Measurements from ENCODE around the gene NRXN3. TPM values are rescaled to one million over a fixed set of nuclear protein-coding genes. Genes with fewer than 3 reads are reported as not detected.

The NRXN3 gene
- total and polyA plus RNA-seq, 2 experiments from 2014 or later, result 1.0 to 1.8 TPM

DNA sequence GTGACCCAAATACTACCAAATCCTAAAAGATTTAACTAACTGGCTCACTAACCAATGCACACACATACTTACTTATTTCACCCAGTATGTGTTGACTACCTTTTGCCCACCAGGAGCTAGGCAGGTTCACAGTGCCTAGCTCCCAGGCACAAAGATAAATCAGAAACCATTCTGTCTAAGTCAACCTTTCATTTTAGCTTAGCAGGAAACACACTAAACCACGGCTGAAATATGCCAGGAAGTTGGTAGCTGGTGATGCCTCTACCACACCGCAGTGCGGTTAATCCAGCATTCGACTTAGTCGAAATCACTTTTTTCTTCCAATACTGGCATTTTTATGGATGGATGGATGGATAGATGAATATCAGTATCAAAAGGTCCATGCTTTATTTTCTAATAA is 1443.5 kb downstream of the NRXN3 start:
- Histone ChIP-seq H3K4me3 (no peak overlapping the region), H2AFZ (no peak overlapping the region), H3K79me2 (replicated peaks; ENCODE audit: insufficient read depth) (no peaks in the 10 kb centered on the region), H4K20me1 (replicated peaks; ENCODE audit: insufficient read depth) (no peaks in the 10 kb centered on the region), H3K9me2 (ENCODE audit: insufficient read depth) (no peaks in the 10 kb centered on the region), H3F3A (replicated peaks; ENCODE audit: low read depth) (no peaks in the 10 kb centered on the region), H3K4me2 (no peak overlapping the region), H3K4me1 (ENCODE audit: insufficient read depth) (no peaks in the 10 kb centered on the region), H3K27me3 (ENCODE audit: insufficient read depth) (no peaks in the 10 kb centered on the region), H3K27ac (ENCODE audit: low read depth) (no peak overlapping the region), H3K36me3 (ENCODE audit: insufficient read depth) (no peaks in the 10 kb centered on the region)
- DNase-seq (ENCODE audit: low spot score) (no peak), ATAC-seq (no peak)
- Mint-ChIP-seq H3K27me3 (ENCODE audit: insufficient read depth, low read depth, poor library complexity) (no peaks in the 10 kb centered on the region), H3K4me1 (peaks cover 8% of the 10 kb centered on the region; the same call in 2 of the 3 replicates), H3K27ac (no peak overlapping the region), H3K4me3 (no peak overlapping the region), H3K9me3 (no peaks in the 10 kb centered on the region), H3K36me3 (ENCODE audit: low read depth) (no peaks in the 10 kb centered on the region)
- TF ChIP-seq CREB1 (CRISPR knock-in tag; IDR thresholded peaks at IDR 0.05; ENCODE audit: low read depth) (no peak), NANOG (IDR thresholded peaks at IDR 0.05; ENCODE audit: borderline replicate concordance) (no peak), EZH2 (IDR thresholded peaks at IDR 0.05; ENCODE audit: low read depth, unreplicated experiment) (no peak)
- TF ChIP-seq, protein P1, sequence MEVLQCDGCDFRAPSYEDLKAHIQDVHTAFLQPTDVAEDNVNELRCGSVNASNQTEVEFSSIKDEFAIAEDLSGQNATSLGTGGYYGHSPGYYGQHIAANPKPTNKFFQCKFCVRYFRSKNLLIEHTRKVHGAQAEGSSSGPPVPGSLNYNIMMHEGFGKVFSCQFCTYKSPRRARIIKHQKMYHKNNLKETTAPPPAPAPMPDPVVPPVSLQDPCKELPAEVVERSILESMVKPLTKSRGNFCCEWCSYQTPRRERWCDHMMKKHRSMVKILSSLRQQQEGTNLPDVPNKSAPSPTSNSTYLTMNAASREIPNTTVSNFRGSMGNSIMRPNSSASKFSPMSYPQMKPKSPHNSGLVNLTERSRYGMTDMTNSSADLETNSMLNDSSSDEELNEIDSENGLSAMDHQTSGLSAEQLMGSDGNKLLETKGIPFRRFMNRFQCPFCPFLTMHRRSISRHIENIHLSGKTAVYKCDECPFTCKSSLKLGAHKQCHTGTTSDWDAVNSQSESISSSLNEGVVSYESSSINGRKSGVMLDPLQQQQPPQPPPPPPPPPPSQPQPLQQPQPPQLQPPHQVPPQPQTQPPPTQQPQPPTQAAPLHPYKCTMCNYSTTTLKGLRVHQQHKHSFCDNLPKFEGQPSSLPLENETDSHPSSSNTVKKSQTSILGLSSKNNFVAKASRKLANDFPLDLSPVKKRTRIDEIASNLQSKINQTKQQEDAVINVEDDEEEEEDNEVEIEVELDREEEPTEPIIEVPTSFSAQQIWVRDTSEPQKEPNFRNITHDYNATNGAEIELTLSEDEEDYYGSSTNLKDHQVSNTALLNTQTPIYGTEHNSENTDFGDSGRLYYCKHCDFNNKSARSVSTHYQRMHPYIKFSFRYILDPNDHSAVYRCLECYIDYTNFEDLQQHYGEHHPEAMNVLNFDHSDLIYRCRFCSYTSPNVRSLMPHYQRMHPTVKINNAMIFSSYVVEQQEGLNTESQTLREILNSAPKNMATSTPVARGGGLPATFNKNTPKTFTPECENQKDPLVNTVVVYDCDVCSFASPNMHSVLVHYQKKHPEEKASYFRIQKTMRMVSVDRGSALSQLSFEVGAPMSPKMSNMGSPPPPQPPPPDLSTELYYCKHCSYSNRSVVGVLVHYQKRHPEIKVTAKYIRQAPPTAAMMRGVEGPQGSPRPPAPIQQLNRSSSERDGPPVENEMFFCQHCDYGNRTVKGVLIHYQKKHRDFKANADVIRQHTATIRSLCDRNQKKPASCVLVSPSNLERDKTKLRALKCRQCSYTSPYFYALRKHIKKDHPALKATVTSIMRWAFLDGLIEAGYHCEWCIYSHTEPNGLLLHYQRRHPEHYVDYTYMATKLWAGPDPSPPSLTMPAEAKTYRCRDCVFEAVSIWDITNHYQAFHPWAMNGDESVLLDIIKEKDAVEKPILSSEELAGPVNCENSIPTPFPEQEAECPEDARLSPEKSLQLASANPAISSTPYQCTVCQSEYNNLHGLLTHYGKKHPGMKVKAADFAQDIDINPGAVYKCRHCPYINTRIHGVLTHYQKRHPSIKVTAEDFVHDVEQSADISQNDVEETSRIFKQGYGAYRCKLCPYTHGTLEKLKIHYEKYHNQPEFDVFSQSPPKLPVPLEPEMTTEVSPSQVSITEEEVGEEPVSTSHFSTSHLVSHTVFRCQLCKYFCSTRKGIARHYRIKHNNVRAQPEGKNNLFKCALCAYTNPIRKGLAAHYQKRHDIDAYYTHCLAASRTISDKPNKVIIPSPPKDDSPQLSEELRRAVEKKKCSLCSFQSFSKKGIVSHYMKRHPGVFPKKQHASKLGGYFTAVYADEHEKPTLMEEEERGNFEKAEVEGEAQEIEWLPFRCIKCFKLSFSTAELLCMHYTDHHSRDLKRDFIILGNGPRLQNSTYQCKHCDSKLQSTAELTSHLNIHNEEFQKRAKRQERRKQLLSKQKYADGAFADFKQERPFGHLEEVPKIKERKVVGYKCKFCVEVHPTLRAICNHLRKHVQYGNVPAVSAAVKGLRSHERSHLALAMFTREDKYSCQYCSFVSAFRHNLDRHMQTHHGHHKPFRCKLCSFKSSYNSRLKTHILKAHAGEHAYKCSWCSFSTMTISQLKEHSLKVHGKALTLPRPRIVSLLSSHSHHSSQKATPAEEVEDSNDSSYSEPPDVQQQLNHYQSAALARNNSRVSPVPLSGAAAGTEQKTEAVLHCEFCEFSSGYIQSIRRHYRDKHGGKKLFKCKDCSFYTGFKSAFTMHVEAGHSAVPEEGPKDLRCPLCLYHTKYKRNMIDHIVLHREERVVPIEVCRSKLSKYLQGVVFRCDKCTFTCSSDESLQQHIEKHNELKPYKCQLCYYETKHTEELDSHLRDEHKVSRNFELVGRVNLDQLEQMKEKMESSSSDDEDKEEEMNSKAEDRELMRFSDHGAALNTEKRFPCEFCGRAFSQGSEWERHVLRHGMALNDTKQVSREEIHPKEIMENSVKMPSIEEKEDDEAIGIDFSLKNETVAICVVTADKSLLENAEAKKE (CRISPR knock-in tag; IDR thresholded peaks at IDR 0.05), result no peak
- TF ChIP-seq, protein P2, sequence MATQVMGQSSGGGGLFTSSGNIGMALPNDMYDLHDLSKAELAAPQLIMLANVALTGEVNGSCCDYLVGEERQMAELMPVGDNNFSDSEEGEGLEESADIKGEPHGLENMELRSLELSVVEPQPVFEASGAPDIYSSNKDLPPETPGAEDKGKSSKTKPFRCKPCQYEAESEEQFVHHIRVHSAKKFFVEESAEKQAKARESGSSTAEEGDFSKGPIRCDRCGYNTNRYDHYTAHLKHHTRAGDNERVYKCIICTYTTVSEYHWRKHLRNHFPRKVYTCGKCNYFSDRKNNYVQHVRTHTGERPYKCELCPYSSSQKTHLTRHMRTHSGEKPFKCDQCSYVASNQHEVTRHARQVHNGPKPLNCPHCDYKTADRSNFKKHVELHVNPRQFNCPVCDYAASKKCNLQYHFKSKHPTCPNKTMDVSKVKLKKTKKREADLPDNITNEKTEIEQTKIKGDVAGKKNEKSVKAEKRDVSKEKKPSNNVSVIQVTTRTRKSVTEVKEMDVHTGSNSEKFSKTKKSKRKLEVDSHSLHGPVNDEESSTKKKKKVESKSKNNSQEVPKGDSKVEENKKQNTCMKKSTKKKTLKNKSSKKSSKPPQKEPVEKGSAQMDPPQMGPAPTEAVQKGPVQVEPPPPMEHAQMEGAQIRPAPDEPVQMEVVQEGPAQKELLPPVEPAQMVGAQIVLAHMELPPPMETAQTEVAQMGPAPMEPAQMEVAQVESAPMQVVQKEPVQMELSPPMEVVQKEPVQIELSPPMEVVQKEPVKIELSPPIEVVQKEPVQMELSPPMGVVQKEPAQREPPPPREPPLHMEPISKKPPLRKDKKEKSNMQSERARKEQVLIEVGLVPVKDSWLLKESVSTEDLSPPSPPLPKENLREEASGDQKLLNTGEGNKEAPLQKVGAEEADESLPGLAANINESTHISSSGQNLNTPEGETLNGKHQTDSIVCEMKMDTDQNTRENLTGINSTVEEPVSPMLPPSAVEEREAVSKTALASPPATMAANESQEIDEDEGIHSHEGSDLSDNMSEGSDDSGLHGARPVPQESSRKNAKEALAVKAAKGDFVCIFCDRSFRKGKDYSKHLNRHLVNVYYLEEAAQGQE (IDR thresholded peaks at IDR 0.05; ENCODE audit: unreplicated experiment), result no peak

Data from GM23338 (cell line).